Neural progenitor cell (in vitro differentiated cells): ENCODE data around the gene NCS1. TPM values are rescaled to one million over a fixed set of nuclear protein-coding genes. Genes with fewer than 3 reads are reported as not detected.
A peak's percentile ranks its signal among the peaks of the same experiment; 100 is the strongest.

ENCODE experiments used
- DNase-seq: peaks from one replicate; pipeline ENCODE4 v3.0.0-alpha.2; 2016; ENCODE audit warnings: low spot score
- H2AFZ ChIP-seq: fragments of 200-600 bp; sonication (generic); replicated peaks from 2 replicates; pipeline ENCODE4 v1.6.1; 2016; ENCODE audit warnings: antibody characterized with exemption
- H3F3A ChIP-seq: fragments of 200-600 bp; sonication (generic); 2 replicates; pipeline ENCODE4 v1.6.1; 2016; ENCODE audit warnings: antibody characterized with exemption, low read depth
- H3K27ac ChIP-seq: fragments of 200-600 bp; sonication (generic); 2 replicates; pipeline ENCODE4 v1.5.1; 2016; ENCODE audit warnings: mild to moderate bottlenecking
- H3K27me3 ChIP-seq: fragments of 200-600 bp; sonication (generic); 2 replicates; pipeline ENCODE4 v1.6.1; 2016; ENCODE audit warnings: mild to moderate bottlenecking, moderate library complexity
- H3K36me3 ChIP-seq: fragments of 200-600 bp; sonication (generic); 2 replicates; pipeline ENCODE4 v1.5.1; 2016
- H3K4me1 ChIP-seq: fragments of 200-600 bp; sonication (generic); 2 replicates; pipeline ENCODE4 v1.6.1; 2016; ENCODE audit warnings: mixed run types
- H3K4me2 ChIP-seq: fragments of 200-600 bp; sonication (generic); 2 replicates; pipeline ENCODE4 v1.6.1; 2016
- H3K4me3 ChIP-seq: fragments of 200-600 bp; sonication (generic); 2 replicates; pipeline ENCODE4 v1.5.1; 2016
- H3K79me2 ChIP-seq: fragments of 200-600 bp; sonication (generic); 2 replicates; pipeline ENCODE4 v1.6.1; 2016; ENCODE audit warnings: low read depth
- H3K9ac ChIP-seq: fragments of 200-600 bp; sonication (generic); 2 replicates; pipeline ENCODE4 v1.6.1; 2016
- H3K9me3 ChIP-seq: fragments of 200-600 bp; sonication (generic); 2 replicates; pipeline ENCODE4 v1.5.1; 2016; ENCODE audit warnings: low read depth
- H4K20me1 ChIP-seq: fragments of 200-600 bp; sonication (generic); 2 replicates; pipeline ENCODE4 v1.6.1; 2016; ENCODE audit warnings: low read depth
- H3K27ac Mint-ChIP-seq: 3 replicates; pipeline ENCODE4 v1.8.0; 2021; ENCODE audit warnings: mixed read lengths
- H3K27me3 Mint-ChIP-seq: 2 replicates; pipeline ENCODE4 v1.8.0; 2022; ENCODE audit warnings: low read depth, mild to moderate bottlenecking, inconsistent platforms, moderate library complexity, mixed read lengths; ENCODE audit not compliant: insufficient read depth
- H3K36me3 Mint-ChIP-seq: 3 replicates; pipeline ENCODE4 v1.8.0; 2021; ENCODE audit warnings: mixed read lengths
- H3K4me1 Mint-ChIP-seq: 3 replicates; pipeline ENCODE4 v1.8.0; 2021; ENCODE audit warnings: mixed read lengths
- H3K4me3 Mint-ChIP-seq: 3 replicates; pipeline ENCODE4 v1.8.0; 2021; ENCODE audit warnings: mild to moderate bottlenecking, moderate library complexity, mixed read lengths
- H3K9me3 Mint-ChIP-seq: 3 replicates; pipeline ENCODE4 v1.8.0; 2020; ENCODE audit warnings: mixed read lengths
- EZH2 ChIP-seq: fragments of 200-600 bp; sonication (generic); IDR thresholded peaks from 2 replicates; pipeline ENCODE4 v1.6.1; 2017; ENCODE audit warnings: antibody characterized with exemption, mild to moderate bottlenecking, moderate library complexity
- EZH2phosphoT487 ChIP-seq: fragments of 200-600 bp; sonication (generic); IDR thresholded peaks from 2 replicates; pipeline ENCODE4 v1.6.1; 2017; ENCODE audit warnings: antibody characterized with exemption
- total RNA-seq: library from RNA; depleted of rRNA; stranded (reverse); fragments of >200 nt; gene quantifications from 2 replicates; pipeline ENCODE4 v1.2.3, GENCODE V29; 2015; ENCODE audit warnings: low replicate concordance
- TF ChIP-seq, protein P1 (sequence below): fragments of 200-600 bp; sonication (generic); IDR thresholded peaks from 2 replicates; pipeline ENCODE4 v1.5.1; 2017; ENCODE audit warnings: antibody characterized with exemption, mild to moderate bottlenecking

Gene NCS1
- total RNA-seq, 1 donor from 2014 or later: 16.0 TPM

DNA sequence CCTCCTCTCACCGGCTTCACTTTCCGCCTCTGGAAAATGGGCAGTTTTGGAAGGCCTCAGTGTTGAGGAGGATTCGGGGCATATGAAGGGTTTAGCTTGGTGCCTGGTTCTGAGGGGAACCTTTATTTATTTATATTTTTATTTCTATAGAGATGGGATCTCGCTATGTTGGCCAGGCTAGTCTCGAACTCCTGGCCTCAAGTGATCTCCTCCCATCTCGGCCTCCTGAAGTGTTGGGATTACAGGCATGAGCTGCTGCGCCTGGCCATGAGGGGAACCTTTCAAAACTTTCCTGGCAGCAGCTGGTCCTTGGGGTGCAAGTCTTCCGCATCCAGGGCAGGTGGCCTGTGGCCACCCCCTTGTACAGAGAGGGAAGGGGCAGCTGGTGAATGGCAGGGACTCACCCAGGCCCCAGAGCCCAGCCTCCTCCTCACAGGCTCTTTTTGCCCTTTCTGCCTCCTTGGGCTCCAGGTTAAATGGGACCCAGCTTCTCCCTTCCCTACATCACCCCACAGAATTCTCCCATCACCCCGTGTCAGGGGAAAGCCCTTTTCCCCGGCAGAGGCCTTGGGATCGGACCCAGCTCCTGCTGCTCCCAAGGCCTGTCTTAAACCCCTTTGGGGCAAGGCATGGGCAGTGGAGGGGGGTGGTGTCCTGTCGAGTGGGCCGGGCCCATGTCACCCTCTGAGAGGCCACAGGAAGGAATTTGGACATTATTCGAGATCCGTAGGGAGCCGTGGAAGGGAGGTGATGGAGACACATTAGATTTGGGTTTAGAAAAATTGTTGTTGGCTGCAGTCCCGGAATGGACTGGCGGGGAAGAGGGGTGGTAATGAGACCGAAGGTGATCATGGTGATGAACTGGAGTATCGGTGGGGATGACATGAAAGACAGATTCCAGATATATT lies 5.9 kb downstream of the NCS1 start:
- peaks cover 49% of the 10 kb centered on the region for H3K79me2 ChIP-seq
- no peaks in the 10 kb centered on the region for H3K9me3 ChIP-seq
- no peaks in the 10 kb centered on the region for H3K27me3 ChIP-seq
- H3K27ac ChIP-seq: no peak overlapping the region
- H3K4me2 ChIP-seq: no peak overlapping the region
- Mint-ChIP-seq H3K4me1 (peaks cover 20% of the 10 kb centered on the region), H3K27ac (no peak overlapping the region), H3K36me3 (no peaks in the 10 kb centered on the region), H3K4me3 (no peak overlapping the region), H3K9me3 (no peaks in the 10 kb centered on the region), H3K27me3 (no peaks in the 10 kb centered on the region)
- H3K4me1 ChIP-seq: peaks cover 8% of the 10 kb centered on the region
- no peak overlapping the region for H2AFZ ChIP-seq
- H3K36me3 ChIP-seq: no peaks in the 10 kb centered on the region
- TF ChIP-seq, protein P1, sequence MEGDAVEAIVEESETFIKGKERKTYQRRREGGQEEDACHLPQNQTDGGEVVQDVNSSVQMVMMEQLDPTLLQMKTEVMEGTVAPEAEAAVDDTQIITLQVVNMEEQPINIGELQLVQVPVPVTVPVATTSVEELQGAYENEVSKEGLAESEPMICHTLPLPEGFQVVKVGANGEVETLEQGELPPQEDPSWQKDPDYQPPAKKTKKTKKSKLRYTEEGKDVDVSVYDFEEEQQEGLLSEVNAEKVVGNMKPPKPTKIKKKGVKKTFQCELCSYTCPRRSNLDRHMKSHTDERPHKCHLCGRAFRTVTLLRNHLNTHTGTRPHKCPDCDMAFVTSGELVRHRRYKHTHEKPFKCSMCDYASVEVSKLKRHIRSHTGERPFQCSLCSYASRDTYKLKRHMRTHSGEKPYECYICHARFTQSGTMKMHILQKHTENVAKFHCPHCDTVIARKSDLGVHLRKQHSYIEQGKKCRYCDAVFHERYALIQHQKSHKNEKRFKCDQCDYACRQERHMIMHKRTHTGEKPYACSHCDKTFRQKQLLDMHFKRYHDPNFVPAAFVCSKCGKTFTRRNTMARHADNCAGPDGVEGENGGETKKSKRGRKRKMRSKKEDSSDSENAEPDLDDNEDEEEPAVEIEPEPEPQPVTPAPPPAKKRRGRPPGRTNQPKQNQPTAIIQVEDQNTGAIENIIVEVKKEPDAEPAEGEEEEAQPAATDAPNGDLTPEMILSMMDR: no peak
- TF ChIP-seq EZH2phosphoT487 (no peak), EZH2 (no peak)
- H3F3A ChIP-seq: peaks cover 6% of the 10 kb centered on the region
- no peak overlapping the region for H3K4me3 ChIP-seq
- H4K20me1 ChIP-seq: peaks cover 11% of the 10 kb centered on the region
- no peak for DNase-seq
- no peak overlapping the region for H3K9ac ChIP-seq

- Histone ChIP-seq H3K36me3 (no peaks in the 10 kb centered on the region), H3K27me3 (no peaks in the 10 kb centered on the region), H3K27ac (no peak overlapping the region), H3K79me2 (peaks cover 47% of the 10 kb centered on the region), H3K4me3 (no peak overlapping the region), H3K4me1 (peaks cover 12% of the 10 kb centered on the region), H3K9me3 (no peaks in the 10 kb centered on the region), H2AFZ (no peak overlapping the region), H4K20me1 (peaks cover 11% of the 10 kb centered on the region), H3K4me2 (no peak overlapping the region), H3F3A (peaks cover 8% of the 10 kb centered on the region), H3K9ac (no peak overlapping the region)
- no peak for DNase-seq
- TF ChIP-seq EZH2phosphoT487 (no peak), EZH2 (no peak)
- TF ChIP-seq, protein P1: no peak
- Mint-ChIP-seq H3K4me1 (peaks cover 28% of the 10 kb centered on the region), H3K27ac (no peak overlapping the region), H3K36me3 (no peaks in the 10 kb centered on the region), H3K27me3 (peaks cover 1% of the 10 kb centered on the region), H3K9me3 (no peaks in the 10 kb centered on the region), H3K4me3 (no peak overlapping the region)
These were observed 7.2 kb downstream of the NCS1 start for GRCh38 chr9:130179331-130179907.

GRCh38 chr9:130180516-130180915 lies 8.3 kb downstream of the NCS1 start:
- H3K27ac Mint-ChIP-seq: peak overlapping the region; percentile 18
- TF ChIP-seq, protein P1: no peak
- TF ChIP-seq EZH2: no peak
- TF ChIP-seq EZH2phosphoT487: no peak
- H3K4me1 Mint-ChIP-seq: peaks cover 28% of the 10 kb centered on the region

More at GRCh38 chr9:130180516-130180915, 8.3 kb downstream of the NCS1 start:
- H3K27me3 ChIP-seq: no peaks in the 10 kb centered on the region
- no peak overlapping the region for H3K4me2 ChIP-seq
- no peak overlapping the region for H2AFZ ChIP-seq
- H3K9ac ChIP-seq: no peak overlapping the region
- peaks cover 16% of the 10 kb centered on the region for H3F3A ChIP-seq
- peaks cover 20% of the 10 kb centered on the region for H3K4me1 ChIP-seq
- no peak overlapping the region for H3K4me3 ChIP-seq
- no peaks in the 10 kb centered on the region for H3K9me3 Mint-ChIP-seq
- no peaks in the 10 kb centered on the region for H3K36me3 ChIP-seq
- H3K9me3 ChIP-seq: no peaks in the 10 kb centered on the region
- peaks cover 6% of the 10 kb centered on the region for H3K27me3 Mint-ChIP-seq
- DNase-seq: no peak
- peaks cover 18% of the 10 kb centered on the region for H4K20me1 ChIP-seq
- H3K4me3 Mint-ChIP-seq: no peak overlapping the region
- H3K79me2 ChIP-seq: peaks cover 41% of the 10 kb centered on the region
- no peak overlapping the region for H3K27ac ChIP-seq
- H3K36me3 Mint-ChIP-seq: no peaks in the 10 kb centered on the region
